Left ventricle myocardium inferior (tissue), 1 donor: Measurements from ENCODE around the gene TAOK3. TPM values are rescaled to one million over a fixed set of nuclear protein-coding genes. Genes with fewer than 3 reads are reported as not detected.

Experiments used
- DNase-seq: peaks from one replicate; pipeline ENCODE4 v3.0.0-alpha.2; 2020
- H3K27ac ChIP-seq: fragments of 200-600 bp; replicated peaks from 2 replicates; pipeline ENCODE4 v1.8.0; 2021
- H3K27me3 ChIP-seq: fragments of 200-600 bp; 2 replicates; pipeline ENCODE4 v1.8.0; 2021; ENCODE audit warnings: low read depth
- H3K36me3 ChIP-seq: fragments of 200-600 bp; 2 replicates; pipeline ENCODE4 v1.8.0; 2021
- H3K4me1 ChIP-seq: fragments of 200-600 bp; 2 replicates; pipeline ENCODE4 v1.8.0; 2021
- H3K4me3 ChIP-seq: fragments of 200-600 bp; 2 replicates; pipeline ENCODE4 v1.8.0; 2021; ENCODE audit warnings: mild to moderate bottlenecking, moderate library complexity
- H3K9me3 ChIP-seq: fragments of 200-600 bp; replicated peaks from 2 replicates; pipeline ENCODE4 v1.8.0; 2021
- intact Hi-C: fragments of 100-400 bp; cut with micrococcal nuclease; formaldehyde crosslinking; loops from one replicate; pipeline ENCODE4 v1.11.0; 2022
- total RNA-seq: library from RNA; stranded (reverse); fragmentation: NEBNext Ultra II Directional; extraction: Animal tissue kit (Norgen Biotek cat#: 25700); gene quantifications from one replicate; pipeline ENCODE4 v1.2.1, GENCODE V29; 2021
- TF ChIP-seq, protein P1 (sequence below): fragments of 200-600 bp; IDR thresholded peaks from 2 replicates; pipeline ENCODE4 v1.8.0; 2021; ENCODE audit warnings: antibody characterized with exemption, mild to moderate bottlenecking, borderline replicate concordance
- donor health status: DM: no; HTN: yes; CAD: no; lungs with severe emphysema.

TAOK3 gene
- total RNA-seq, 1 donor from 2014 or later, result 21.4 TPM

DNA sequence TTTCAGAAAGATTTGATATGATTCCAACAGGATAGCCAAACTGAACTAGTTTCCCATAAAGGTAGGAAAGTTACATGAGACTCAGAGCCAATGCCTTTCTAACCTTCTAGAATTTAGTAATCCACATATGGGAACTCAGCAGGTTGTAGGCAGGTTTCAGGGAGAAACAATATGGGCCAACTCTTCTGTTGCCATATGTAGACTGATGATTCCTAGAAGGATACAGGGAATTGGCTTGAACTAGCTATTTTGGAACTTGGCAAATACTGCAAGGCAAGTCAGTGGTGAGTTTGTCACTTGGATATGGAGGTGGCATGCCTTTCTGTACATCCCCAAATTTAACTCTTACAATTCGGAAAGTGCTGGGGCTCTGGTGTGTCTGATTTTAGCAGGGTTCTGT, 19.1 kb upstream of the TAOK3 start:
- intact Hi-C loops, result no loop called here
- TF ChIP-seq, protein P1, sequence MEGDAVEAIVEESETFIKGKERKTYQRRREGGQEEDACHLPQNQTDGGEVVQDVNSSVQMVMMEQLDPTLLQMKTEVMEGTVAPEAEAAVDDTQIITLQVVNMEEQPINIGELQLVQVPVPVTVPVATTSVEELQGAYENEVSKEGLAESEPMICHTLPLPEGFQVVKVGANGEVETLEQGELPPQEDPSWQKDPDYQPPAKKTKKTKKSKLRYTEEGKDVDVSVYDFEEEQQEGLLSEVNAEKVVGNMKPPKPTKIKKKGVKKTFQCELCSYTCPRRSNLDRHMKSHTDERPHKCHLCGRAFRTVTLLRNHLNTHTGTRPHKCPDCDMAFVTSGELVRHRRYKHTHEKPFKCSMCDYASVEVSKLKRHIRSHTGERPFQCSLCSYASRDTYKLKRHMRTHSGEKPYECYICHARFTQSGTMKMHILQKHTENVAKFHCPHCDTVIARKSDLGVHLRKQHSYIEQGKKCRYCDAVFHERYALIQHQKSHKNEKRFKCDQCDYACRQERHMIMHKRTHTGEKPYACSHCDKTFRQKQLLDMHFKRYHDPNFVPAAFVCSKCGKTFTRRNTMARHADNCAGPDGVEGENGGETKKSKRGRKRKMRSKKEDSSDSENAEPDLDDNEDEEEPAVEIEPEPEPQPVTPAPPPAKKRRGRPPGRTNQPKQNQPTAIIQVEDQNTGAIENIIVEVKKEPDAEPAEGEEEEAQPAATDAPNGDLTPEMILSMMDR, result no peak

DNA sequence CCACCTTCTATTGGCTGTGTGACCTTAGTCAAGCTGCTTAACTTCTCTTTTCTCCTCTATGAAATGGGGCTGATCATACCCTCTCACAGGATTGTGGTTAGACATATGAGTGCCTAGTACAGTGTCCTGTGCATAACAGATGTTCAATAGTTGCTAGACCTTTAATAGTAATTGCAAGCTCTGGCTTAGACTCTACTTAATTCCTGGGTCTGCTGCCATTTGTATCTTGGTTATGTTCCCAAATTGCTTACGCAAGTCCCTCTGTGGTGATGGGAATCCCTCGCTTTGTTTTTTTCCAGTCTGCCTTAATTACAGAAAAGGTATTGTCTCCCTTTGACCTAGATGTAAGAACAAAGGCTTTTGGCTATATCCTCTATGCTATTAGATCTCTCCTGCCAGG, 18.7 kb upstream of the TAOK3 start:
- H3K27ac ChIP-seq, result no peak overlapping the region
- H3K4me1 ChIP-seq, result peaks cover 12% of the 10 kb centered on the region
- intact Hi-C loops, result no loop called here
- DNase-seq, result no peak
- no peaks in the 10 kb centered on the region for H3K27me3 ChIP-seq
- H3K4me3 ChIP-seq, result no peak overlapping the region
- TF ChIP-seq, protein P1, result no peak
- peaks cover 98% of the 10 kb centered on the region for H3K36me3 ChIP-seq
- no peaks in the 10 kb centered on the region for H3K9me3 ChIP-seq

More for the DNA sequence above, 19.1 kb upstream of the TAOK3 start:
- no peak for DNase-seq
- Histone ChIP-seq H3K9me3 (no peaks in the 10 kb centered on the region), H3K36me3 (peaks cover 97% of the 10 kb centered on the region), H3K27ac (no peak overlapping the region), H3K4me1 (peaks cover 12% of the 10 kb centered on the region), H3K27me3 (no peaks in the 10 kb centered on the region), H3K4me3 (no peak overlapping the region)

DNA sequence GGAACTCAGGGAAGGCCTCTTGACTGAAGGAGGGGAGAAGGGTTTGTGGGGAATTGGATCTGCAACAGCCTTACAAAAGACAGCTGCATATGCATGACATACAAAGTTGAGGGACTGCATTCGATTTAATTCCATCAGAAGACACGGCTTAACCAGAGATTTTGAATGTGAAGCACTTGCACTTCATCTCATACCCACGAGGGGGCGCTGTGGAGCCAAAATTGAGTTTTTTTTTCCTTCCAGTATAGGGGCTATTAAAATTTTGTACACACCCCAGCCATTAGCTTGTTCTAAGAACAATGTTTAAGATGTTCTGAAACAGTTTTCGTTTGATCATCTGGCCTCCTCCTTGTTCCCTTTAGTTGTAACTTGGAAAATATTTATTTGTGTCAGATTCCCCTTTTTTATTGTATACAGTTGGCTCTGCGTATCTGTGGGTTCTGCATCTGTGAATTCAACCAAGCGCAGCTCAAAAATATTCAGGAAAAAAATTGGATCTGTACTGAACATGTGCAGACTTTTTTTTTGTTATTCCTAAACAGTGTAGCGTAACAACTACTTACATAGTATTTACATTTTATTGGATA, 5.3 kb upstream of the TAOK3 start:
- Histone ChIP-seq H3K36me3 (peaks cover 28% of the 10 kb centered on the region), H3K4me3 (peak overlapping the region; percentile 99), H3K9me3 (no peaks in the 10 kb centered on the region), H3K27me3 (no peaks in the 10 kb centered on the region), H3K27ac (peak overlapping the region; percentile 95), H3K4me1 (peaks cover 52% of the 10 kb centered on the region)
- TF ChIP-seq, protein P1, result peak; percentile 99
- DNase-seq, result peak; percentile 59
- intact Hi-C loops, result no loop called here

DNA sequence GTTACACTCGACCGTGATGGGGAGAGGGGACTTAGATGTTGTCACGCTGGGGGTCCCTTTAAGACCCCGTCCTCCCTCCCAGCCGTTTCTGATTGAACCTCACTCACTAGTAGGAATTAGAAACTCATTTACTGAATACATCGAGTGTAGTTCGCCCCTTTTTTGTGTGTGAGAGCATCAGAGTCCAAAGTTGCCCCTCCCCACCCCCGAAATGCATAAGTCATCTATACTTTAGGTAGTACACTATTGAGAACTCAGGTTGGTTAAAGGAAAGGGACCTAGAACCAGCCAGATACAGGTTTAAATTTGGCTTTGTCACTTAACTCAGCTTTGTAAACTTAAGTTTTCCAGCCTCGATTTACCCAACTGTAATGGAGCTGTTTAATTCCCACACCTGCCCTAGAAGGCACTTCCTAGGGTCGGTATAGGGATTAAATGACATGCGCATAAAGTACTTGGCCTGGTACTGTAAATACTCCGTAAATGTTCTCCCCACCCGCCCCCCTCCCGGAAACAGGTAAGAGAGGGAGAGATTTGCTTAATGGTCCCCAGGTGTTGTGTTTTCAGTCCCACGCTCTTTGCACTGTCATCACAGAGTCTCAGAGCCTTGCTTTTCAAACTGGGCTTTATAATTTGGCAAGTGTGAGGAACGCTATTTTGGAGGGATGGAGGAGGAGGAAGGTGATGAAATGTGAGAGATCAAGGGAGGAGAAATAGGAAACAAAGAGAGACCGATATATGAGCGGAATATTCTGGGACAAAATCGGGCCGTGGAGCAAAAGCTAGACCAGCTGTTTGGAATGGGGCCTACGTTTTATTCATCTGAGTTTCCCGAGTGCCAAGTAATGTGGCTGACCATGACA, 4.5 kb upstream of the TAOK3 start:
- H3K36me3 ChIP-seq, result peaks cover 26% of the 10 kb centered on the region
- H3K27ac ChIP-seq, result peak overlapping the region; percentile 95
- H3K4me1 ChIP-seq, result peaks cover 56% of the 10 kb centered on the region
- intact Hi-C loops, result no loop called here
- no peaks in the 10 kb centered on the region for H3K9me3 ChIP-seq
- TF ChIP-seq, protein P1, result no peak
- no peaks in the 10 kb centered on the region for H3K27me3 ChIP-seq
- peak overlapping the region; percentile 99 for H3K4me3 ChIP-seq
- no peak for DNase-seq

DNA sequence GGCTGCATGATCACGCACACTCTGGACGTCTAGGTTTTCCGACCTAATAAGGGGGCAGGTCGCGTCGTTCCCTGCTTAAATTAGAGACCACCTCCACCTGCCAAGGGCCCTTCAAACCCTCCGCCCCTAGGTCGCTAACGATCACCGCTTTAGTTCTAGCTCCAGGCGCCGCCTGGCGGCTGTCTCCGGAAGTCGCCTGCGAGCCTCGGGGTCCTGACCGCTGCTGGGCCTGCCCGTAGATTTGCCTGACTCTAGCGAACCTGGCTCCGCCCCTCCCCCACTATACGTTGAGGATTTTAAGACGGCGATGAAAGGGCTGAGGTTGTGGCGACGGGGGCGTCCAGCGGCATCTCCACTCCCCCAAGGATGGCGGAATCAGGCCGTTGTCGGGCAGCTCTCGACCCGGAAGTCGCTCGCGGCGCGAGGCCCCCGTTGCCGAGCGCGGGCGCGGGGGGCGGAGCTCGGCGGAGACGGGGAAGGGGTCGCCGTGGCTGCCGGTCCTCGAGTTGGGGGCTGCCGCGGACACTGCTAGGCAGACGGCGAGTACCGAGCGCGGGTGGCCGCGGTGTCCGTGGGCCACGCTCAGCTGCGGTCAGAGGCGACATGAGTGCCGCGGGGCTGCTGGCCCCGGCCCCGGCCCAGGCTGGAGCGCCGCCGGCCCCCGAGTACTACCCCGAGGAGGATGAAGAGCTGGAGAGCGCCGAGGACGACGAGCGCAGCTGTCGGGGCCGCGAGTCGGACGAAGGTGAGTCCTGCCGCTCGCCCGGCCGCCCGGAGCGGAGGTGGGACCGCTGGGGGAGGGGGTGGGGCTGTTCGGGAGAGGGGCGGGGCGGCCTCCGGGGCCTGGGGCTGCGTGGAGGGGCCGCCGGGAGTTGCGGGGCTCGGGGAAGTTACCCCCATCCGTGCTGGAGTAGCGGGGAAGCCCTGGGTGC, 3.6 kb upstream of the TAOK3 start, which contains the start of gene SUDS3:
TSS of gene SUDS3 (plus strand) at position 467 of the 932 bp plus-strand sequence. CDS start at position 604, 137 bp downstream.
- Histone ChIP-seq H3K4me1 (peaks cover 65% of the 10 kb centered on the region), H3K36me3 (peaks cover 17% of the 10 kb centered on the region)

More for the DNA sequence above, 3.6 kb upstream of the TAOK3 start, which contains the start of gene SUDS3:
- Histone ChIP-seq H3K9me3 (no peaks in the 10 kb centered on the region), H3K27me3 (no peaks in the 10 kb centered on the region), H3K27ac (peak within 1 kb of the TSS; percentile 95), H3K4me3 (peak within 1 kb of the TSS; percentile 99)
- intact Hi-C loops, result no loop called here
- TF ChIP-seq, protein P1, result peak; percentile 99
- DNase-seq, result peak; percentile 93
